ENCODE results near the gene IDI1.

The IDI1 gene

GRCh38 chr10:992467-992866, 56.5 kb downstream of the IDI1 start:
- TF ChIP-seq CTCF (IDR thresholded peaks at IDR 0.05; ENCODE audit: low read depth, low read length) (no peak), EZH2phosphoT487 (IDR thresholded peaks at IDR 0.05; ENCODE audit: low read depth) (no peak)

GRCh38 chr10:990808-991207, 58.1 kb downstream of the IDI1 start:
- no peak for TF ChIP-seq EZH2phosphoT487 (IDR thresholded peaks at IDR 0.05; ENCODE audit: low read depth)
- no peak for TF ChIP-seq CTCF (IDR thresholded peaks at IDR 0.05; ENCODE audit: low read depth, low read length)
- H3K9me3 ChIP-seq (ENCODE audit: insufficient read depth, low read length): no peaks in the 10 kb centered on the region
- peaks cover 33% of the 10 kb centered on the region for H3K4me1 ChIP-seq (ENCODE audit: low read length)
- H3K9ac ChIP-seq (ENCODE audit: low read length): no peak overlapping the region
- H3K4me2 ChIP-seq (ENCODE audit: low read length): no peak overlapping the region
- no peak overlapping the region for H3K27ac ChIP-seq (ENCODE audit: low read length)
- no peaks in the 10 kb centered on the region for H3K27me3 ChIP-seq (ENCODE audit: low read depth, low read length)
- peaks cover 26% of the 10 kb centered on the region for H3K36me3 ChIP-seq (replicated peaks; ENCODE audit: low read depth, low read length)
- no peak overlapping the region for H3K4me3 ChIP-seq (ENCODE audit: low read length)
- H2AFZ ChIP-seq (ENCODE audit: low read depth, low read length): no peak overlapping the region
- H4K20me1 ChIP-seq (ENCODE audit: insufficient read depth, low read length): peaks cover 15% of the 10 kb centered on the region
- H3K79me2 ChIP-seq (ENCODE audit: low read length): peaks cover 83% of the 10 kb centered on the region

More at GRCh38 chr10:992467-992866, 56.5 kb downstream of the IDI1 start:
- H4K20me1 ChIP-seq (ENCODE audit: insufficient read depth, low read length): peaks cover 15% of the 10 kb centered on the region
- H3K27ac ChIP-seq (ENCODE audit: low read length): peak overlapping the region; percentile 64
- peaks cover 38% of the 10 kb centered on the region for H3K36me3 ChIP-seq (replicated peaks; ENCODE audit: low read depth, low read length)
- H3K4me3 ChIP-seq (ENCODE audit: low read length): no peak overlapping the region
- H3K79me2 ChIP-seq (ENCODE audit: low read length): peaks cover 78% of the 10 kb centered on the region
- no peaks in the 10 kb centered on the region for H3K9me3 ChIP-seq (ENCODE audit: insufficient read depth, low read length)
- H3K4me1 ChIP-seq (ENCODE audit: low read length): peaks cover 25% of the 10 kb centered on the region
- no peak overlapping the region for H3K9ac ChIP-seq (ENCODE audit: low read length)
- no peak overlapping the region for H2AFZ ChIP-seq (ENCODE audit: low read depth, low read length)
- no peaks in the 10 kb centered on the region for H3K27me3 ChIP-seq (ENCODE audit: low read depth, low read length)
- H3K4me2 ChIP-seq (ENCODE audit: low read length): peak overlapping the region; percentile 30
